Dedifferentiated amniotic fluid mesenchymal stem cell (primary cell): Measurements from ENCODE around the gene UBL5.
"Not testable (repeated sequence)": the region's sequence is repeated elsewhere in the genome, so short reads cannot be mapped to it uniquely, and the experiment has no call there.

Experiments
- DNase-seq: peaks from one replicate; pipeline ENCODE4 v3.0.0-alpha.2; 2016; ENCODE audit errors: extremely low spot score

Gene UBL5

DNA sequence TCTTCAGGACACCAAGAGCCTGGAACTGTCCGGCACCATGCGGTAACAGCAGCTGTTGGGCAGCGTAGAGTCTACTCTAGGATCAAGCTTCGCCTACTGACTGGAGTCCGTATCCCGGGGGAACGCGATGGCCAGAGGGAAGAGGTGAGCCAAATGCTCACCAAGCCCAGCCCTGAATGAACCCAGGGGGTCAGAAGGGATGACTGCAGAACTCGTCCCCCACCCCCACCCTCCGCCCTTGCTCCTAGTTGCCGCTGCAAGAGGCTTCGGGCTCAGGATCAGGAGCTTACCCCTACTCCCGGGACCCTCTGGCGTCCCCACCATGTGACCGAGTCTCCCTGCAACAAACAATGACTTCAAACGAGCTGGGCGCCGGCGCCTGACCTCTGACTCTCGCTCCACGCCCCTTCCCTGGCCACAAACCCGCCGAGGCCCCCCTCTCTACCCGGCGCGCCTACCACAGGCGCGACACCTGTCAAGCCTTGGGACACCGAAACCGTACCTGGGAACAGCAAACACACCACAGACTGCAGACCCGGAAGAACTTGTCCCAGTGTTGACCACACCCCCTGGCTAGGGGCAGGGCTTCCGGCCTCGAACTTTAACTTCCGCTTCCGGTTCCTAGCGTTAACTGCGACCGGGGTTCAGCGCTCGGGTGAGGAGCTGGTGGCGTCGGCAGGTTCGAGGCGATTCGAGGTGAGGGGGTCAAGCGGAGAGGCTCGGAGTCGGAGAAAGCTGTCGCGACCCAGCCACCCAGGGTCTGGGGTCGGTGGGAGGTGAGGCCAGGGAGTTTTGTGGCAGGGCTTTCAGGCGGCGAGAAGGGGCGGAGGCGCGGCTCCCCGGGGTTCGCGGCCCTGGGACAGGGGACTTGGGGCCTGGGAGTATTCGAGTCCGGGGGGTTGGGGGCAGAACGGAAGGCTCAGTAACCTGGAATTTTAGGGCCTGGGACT is at the start of gene UBL5:
Gene UBL5, plus strand, starts transcription at position 630 of the 950 bp plus-strand sequence. CDS start 420 bp downstream, outside the sequence.
- DNase-seq: peak; percentile 81

- no peak for DNase-seq
These were observed 45.4 kb upstream of the UBL5 start for GRCh38 chr19:9782338-9782737.

- not testable (repeated sequence) for DNase-seq
These were observed 43.6 kb upstream of the UBL5 start for GRCh38 chr19:9784163-9784496.

DNA sequence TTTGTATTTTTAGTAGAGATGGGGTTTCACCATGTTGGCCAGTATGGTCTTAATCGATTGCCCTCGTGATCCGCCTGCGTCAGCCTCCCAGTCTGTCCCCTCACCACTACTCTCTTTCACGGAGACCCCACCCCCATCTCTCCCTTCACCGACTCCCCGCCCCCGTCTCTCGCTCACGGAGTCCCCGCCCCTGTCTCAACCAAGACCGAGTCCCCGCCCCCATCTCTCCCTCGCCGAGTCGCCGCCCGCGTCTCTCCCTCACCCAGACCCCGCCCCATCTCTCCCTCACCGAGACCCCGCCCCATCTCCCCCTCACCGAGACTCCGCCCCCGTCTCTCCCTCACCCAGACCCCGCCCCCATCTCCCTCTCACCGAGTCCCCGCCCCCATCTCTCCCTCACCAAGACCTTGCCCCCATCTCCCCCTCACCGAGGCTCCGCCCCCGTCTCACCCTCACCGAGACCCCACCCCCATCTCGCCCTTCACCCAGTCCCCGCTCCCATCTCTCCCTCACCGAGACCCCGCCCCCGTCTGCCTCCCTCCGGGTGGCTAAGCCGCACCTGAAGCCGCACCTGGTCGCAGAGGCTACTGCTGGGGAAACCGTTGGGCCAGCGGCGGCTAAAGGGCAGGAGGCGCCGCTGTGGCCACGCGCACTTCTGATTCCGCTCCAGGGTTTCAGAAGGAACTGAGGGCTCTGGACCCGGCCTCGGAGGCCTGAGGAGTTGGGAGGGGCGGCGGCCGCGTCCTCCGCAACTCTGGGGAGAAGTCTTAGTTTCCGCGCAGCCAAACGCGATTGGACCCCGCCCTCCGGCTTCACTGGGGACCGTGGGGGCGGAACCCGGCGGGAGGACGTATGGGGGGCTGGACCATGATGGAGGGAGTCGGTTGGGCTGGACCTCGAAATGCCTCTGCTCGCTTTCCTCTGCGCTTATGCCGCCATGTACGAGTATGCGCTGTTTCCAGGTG is 42.1 kb upstream of the UBL5 start:
- peak; percentile 89 for DNase-seq

DNA sequence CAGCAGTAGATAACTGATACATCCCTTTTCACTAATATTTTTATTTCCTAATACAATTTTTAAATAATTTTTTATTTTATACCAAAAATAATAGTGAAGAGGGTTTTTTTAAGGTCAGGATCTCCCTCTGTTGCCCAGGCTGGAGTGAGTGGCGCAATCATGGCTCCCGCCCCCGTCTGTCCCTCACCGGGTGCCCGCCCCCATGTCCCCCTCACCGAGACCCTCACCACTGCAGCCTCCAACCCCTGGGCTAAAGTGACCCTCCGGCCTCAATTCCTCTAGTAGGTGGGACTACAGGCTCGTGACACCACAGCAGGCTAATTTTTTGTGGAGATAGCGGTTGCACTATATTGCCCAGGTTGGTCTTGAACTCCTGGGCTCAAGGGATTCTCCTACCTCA is 41.4 kb upstream of the UBL5 start:
- no peak for DNase-seq

DNA sequence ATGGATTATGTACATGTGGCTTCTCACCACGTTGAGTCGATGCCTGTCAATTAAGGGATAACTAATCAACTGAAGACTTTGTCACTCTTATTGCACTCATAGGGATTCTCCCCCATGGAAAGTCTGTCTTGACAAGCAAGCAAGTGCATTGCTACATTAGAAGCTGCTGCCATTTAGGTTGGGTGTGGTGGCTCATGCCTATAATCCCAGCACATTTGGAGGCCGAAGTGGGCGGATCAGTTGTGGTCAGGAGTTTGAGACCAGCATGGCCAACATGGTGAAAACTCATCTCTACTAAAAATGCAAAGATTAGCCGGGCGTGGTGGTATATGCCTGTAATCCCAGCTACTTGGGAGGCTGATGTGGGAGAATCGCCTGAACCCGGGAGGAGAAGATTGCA is 40.9 kb upstream of the UBL5 start:
- DNase-seq: no peak

DNA sequence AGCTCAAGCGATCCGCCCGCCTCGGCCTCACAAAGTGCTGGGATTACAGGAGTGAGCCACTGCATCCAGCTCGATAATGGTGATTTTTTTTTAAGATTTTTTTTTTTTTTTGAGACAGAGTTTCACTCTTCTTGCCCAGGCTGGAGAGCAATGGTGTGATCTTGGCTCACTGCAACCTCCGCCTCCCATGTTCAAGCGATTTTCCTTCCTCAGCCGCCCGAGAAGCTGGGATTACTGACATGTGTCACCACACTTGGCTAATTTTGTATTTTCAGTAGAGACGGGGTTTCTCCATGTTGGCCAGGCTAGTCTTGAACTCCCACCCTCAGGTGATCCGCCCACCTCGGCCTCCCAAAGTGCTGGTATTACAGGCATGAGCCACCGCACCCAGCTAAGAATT is 39.1 kb upstream of the UBL5 start:
- DNase-seq: not testable (repeated sequence)

DNA sequence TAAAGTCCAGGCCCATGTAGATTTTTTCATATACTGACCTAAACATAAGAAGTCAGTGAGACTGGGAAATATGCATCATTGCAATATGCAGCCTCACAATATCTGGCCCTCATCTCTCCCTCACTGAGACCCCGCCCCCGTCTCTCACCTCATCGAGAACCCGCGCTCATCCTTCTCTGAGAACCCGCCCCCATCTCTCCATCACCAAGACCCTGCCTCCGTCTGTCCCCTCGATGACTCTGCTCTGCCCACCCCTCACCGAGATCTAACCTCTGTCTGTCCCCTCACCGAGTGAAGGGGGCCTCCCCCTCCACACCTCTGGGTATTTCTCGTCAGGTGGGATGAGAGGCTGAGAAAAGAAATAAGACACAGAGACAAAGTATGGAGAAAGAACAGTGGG is 38.7 kb upstream of the UBL5 start:
- no peak for DNase-seq

DNA sequence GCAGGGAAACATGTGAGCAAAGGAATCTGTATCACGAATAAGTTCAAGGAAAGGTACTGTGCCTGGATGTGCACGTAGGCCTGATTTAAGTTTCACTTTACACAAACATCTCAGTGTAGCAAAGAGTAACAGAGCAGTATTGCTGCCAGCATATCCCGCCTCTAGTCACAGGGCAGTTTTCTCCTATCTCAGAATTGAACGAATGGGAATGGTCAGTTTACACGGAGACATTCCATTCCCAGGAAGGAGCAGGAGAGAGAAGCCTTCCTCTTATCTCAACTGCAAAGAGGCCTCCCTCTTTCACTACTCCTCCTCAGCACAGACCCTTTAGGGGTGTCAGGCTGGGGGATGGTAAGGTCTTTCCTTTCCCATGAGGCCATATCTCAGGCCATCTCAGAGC is 38.1 kb upstream of the UBL5 start:
- not testable (repeated sequence) for DNase-seq

DNA sequence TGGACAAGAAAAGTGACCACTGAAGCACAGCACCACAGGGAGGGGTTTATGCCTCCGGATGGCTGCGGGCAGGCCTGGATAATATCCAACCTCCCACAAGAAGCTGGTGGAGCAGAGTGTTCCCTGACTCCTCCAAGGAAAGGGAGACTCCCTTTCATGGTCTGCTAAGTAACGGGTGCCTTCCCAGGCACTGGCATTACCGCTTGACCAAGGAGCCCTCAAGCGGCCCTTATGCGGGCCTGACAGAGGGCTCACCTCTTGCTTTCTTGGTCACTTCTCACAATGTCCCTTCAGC is 36.7 kb upstream of the UBL5 start:
- not testable (repeated sequence) for DNase-seq

DNA sequence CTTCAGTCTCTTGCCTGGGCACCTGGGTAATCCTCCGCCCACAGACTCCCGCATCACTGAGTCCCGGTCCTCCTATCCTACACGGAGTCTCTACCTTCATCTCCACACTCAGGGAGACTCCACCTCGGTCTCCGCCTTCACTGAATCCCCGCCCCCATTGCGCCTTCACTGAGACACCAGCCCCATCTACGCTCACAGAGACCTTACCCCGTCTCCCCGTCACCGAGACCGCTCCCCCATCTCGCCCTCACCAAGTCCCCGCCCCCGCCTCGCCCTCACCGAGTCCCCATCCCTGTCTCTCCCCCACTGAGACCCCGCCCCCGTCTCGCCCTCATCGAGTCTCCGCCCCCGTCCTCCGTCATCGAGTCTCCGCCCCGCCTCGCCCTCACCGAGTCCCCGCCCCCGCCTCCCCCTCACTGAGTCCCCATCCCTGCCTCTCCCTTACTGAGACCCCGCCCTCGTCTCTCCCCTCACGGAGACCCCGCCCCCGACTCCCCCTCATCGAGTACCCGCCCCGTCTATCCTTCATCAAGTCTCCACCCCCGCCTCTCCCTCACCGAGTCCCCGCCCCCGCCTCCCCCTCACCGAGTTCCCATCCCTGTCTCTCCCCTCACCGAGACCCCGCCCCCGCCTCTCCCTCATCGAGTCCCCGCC is 36.0 kb upstream of the UBL5 start:
- DNase-seq: peak; percentile 90

- DNase-seq: peak; percentile 86
These were observed 35.3 kb upstream of the UBL5 start for GRCh38 chr19:9792206-9793070.

- no peak for DNase-seq
These were observed 34.6 kb upstream of the UBL5 start for GRCh38 chr19:9793071-9793591.

- DNase-seq: peak; percentile 87
These were observed 31.5 kb upstream of the UBL5 start for GRCh38 chr19:9796113-9796773.

GRCh38 chr19:9797871-9798270 is 29.8 kb upstream of the UBL5 start:
- no peak for DNase-seq

DNA sequence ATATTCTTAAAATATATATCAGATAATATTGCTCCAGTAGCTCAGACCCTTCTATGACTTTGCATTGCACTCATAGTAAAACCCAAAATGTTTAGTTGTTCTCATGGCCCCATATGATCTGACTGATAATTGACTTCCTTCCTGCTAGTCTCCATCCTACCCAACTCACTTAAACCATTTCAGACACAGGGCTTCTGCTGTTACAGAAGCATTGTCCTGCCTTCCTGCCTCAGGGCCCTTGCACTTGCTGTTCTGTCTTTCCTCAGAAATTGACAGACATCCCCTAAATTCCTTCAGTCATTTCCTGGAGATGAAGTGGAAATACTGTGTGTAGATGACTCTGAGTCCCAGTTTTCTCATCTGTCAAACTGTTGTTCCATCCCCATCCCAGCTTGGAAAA is 28.6 kb upstream of the UBL5 start:
- DNase-seq: no peak

- DNase-seq: no peak
These were observed 25.7 kb upstream of the UBL5 start for GRCh38 chr19:9801976-9802375.

DNA sequence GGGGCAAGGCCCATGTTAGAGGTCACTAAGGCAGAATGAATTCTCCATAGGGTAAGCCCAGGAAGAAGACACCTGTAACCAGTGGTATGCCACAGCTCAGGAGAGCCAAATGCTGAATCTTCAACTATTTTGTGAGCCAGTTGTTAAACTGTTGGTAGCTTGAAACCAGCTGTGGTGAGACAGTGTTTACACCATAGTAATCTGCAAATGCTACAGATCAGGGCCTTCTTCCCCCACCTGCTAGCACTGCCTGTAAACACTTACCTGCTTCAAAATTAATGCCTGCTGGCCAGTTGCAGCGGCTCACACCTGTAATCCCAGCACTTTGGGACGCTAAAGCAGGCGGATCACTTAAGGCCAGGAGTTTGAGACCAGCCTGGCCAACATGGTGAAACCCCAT is 20.9 kb upstream of the UBL5 start:
- no peak for DNase-seq

DNA sequence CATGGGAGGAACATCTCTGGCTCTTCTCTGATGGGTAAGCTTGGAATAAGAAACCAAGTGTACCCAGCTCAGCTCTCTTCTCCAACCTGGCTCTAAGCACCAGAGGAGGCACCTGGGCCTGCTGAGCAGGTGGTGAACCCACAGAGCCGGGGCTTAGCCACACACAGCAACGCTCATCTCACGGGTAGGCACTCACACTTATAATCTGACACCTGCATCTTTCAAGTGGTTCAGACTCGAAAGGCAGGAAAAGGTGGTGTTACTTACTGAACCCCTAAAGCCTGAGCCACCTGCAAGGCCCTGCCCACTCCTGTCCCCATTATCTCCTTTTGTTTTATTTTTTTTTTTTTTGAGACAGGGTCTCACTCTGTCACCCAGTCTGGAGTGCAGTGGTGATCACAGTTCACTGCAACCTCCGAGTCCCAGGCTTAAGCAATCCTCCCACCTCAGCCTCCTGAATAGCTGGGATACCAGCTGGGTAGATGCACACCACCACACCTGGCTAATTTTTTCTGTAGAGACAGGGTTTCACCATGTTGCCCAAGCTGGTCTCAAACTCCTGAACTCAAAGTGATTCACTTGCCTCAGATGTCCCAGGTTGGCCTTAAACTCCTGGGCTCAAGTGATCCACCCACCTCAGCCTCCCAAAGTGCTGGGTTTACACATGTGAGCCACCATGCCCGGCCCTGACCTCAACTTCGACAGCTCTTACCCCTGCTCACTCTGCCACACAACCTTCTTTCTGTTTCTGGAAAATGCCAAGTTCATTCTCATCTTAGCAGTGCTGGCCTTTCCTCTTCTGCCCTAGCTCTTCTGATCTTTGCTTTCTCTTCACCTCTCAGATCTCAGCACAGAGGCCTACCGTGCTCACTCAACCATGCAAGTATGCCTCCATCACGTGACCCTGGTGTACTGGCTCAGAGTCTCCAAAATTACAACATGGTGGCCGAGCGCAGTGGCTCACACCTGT is 18.6 kb upstream of the UBL5 start:
- DNase-seq: no peak
